H7 (cell line): ENCODE results near the gene LMO3. TPM values are rescaled to one million over a fixed set of nuclear protein-coding genes. Genes with fewer than 3 reads are reported as not detected.

Experiments
- DNase-seq: peaks from one replicate; pipeline ENCODE4 v3.0.0; 2012
- H3K27me3 ChIP-seq: 2 replicates; pipeline ENCODE4 v1.6.0; 2011; ENCODE audit warnings: mild to moderate bottlenecking, low read length; ENCODE audit not compliant: control insufficient read depth, insufficient read depth
- H3K36me3 ChIP-seq: replicated peaks from 2 replicates; pipeline ENCODE4 v1.5.1; 2011; ENCODE audit warnings: low read length; ENCODE audit not compliant: control insufficient read depth, insufficient read depth
- H3K4me3 ChIP-seq: 2 replicates; pipeline ENCODE4 v1.5.1; 2011; ENCODE audit warnings: low read depth, mild to moderate bottlenecking, control low read depth, low read length, moderate library complexity; ENCODE audit not compliant: insufficient read depth
- total RNA-seq: library from RNA; depleted of rRNA; stranded (reverse); fragments of >200 nt; shearing (Covaris generic); gene quantifications from 2 replicates; pipeline ENCODE4 v1.2.3, GENCODE V29; 2014

LMO3 gene
- total RNA-seq, 1 experiment from 2014 or later: 10.9 TPM

- Histone ChIP-seq H3K4me3 (no peak overlapping the region), H3K36me3 (no peaks in the 10 kb centered on the region), H3K27me3 (no peaks in the 10 kb centered on the region)
- no peak for DNase-seq
Measured at GRCh38 chr12:16586350-16587109, 19.4 kb downstream of the LMO3 start.

GRCh38 chr12:16585781-16586180 lies 20.2 kb downstream of the LMO3 start:
- no peaks in the 10 kb centered on the region for H3K27me3 ChIP-seq
- H3K4me3 ChIP-seq: no peak overlapping the region
- DNase-seq: no peak

GRCh38 chr12:16583969-16584745 lies 21.8 kb downstream of the LMO3 start:
- H3K27me3 ChIP-seq: no peaks in the 10 kb centered on the region
- no peak overlapping the region for H3K4me3 ChIP-seq
- H3K36me3 ChIP-seq: no peaks in the 10 kb centered on the region
- DNase-seq: no peak

More at GRCh38 chr12:16585781-16586180, 20.2 kb downstream of the LMO3 start:
- no peaks in the 10 kb centered on the region for H3K36me3 ChIP-seq

- Histone ChIP-seq H3K27me3 (no peaks in the 10 kb centered on the region), H3K4me3 (no peak overlapping the region), H3K36me3 (no peaks in the 10 kb centered on the region)
- no peak for DNase-seq
Measured at GRCh38 chr12:16581416-16581815, 24.5 kb downstream of the LMO3 start.

- Histone ChIP-seq H3K36me3 (no peaks in the 10 kb centered on the region), H3K4me3 (no peak overlapping the region), H3K27me3 (no peaks in the 10 kb centered on the region)
- no peak for DNase-seq
Measured at GRCh38 chr12:16579041-16579440, 26.9 kb downstream of the LMO3 start.

- DNase-seq: no peak
- Histone ChIP-seq H3K4me3 (no peak overlapping the region), H3K36me3 (no peaks in the 10 kb centered on the region), H3K27me3 (no peaks in the 10 kb centered on the region; the same call in 1 of the 2 replicates)
Measured at GRCh38 chr12:16573398-16574077, 32.4 kb downstream of the LMO3 start.

GRCh38 chr12:16568873-16569272 lies 37.1 kb downstream of the LMO3 start:
- Histone ChIP-seq H3K27me3 (no peaks in the 10 kb centered on the region; the same call in 1 of the 2 replicates), H3K4me3 (no peak overlapping the region), H3K36me3 (no peaks in the 10 kb centered on the region)
- DNase-seq: no peak

GRCh38 chr12:16564675-16565074 lies 41.3 kb downstream of the LMO3 start:
- Histone ChIP-seq H3K4me3 (no peak overlapping the region), H3K36me3 (no peaks in the 10 kb centered on the region), H3K27me3 (no peaks in the 10 kb centered on the region)
- no peak for DNase-seq

GRCh38 chr12:16563504-16563903 lies 42.5 kb downstream of the LMO3 start:
- DNase-seq: no peak

GRCh38 chr12:16562921-16563320 lies 43.0 kb downstream of the LMO3 start:
- H3K36me3 ChIP-seq: no peaks in the 10 kb centered on the region
- no peak overlapping the region for H3K4me3 ChIP-seq
- DNase-seq: no peak
- no peaks in the 10 kb centered on the region for H3K27me3 ChIP-seq

More at GRCh38 chr12:16563504-16563903, 42.5 kb downstream of the LMO3 start:
- no peak overlapping the region for H3K4me3 ChIP-seq
- H3K36me3 ChIP-seq: no peaks in the 10 kb centered on the region
- H3K27me3 ChIP-seq: no peaks in the 10 kb centered on the region

- Histone ChIP-seq H3K4me3 (no peak overlapping the region), H3K36me3 (no peaks in the 10 kb centered on the region), H3K27me3 (no peaks in the 10 kb centered on the region)
- no peak for DNase-seq
Measured at GRCh38 chr12:16562435-16562834, 43.5 kb downstream of the LMO3 start.

GRCh38 chr12:16560273-16560672 lies 45.7 kb downstream of the LMO3 start:
- Histone ChIP-seq H3K4me3 (no peak overlapping the region), H3K27me3 (no peaks in the 10 kb centered on the region), H3K36me3 (no peaks in the 10 kb centered on the region)
- no peak for DNase-seq

GRCh38 chr12:16555630-16556029 lies 50.3 kb downstream of the LMO3 start:
- peak; percentile 10 for DNase-seq
- Histone ChIP-seq H3K27me3 (no peaks in the 10 kb centered on the region), H3K4me3 (no peak overlapping the region), H3K36me3 (no peaks in the 10 kb centered on the region)

- no peak for DNase-seq
- H3K4me3 ChIP-seq: no peak overlapping the region
- no peaks in the 10 kb centered on the region for H3K36me3 ChIP-seq
- no peaks in the 10 kb centered on the region for H3K27me3 ChIP-seq
Measured at GRCh38 chr12:16553457-16553856, 52.5 kb downstream of the LMO3 start.

- H3K27me3 ChIP-seq: no peaks in the 10 kb centered on the region
- no peaks in the 10 kb centered on the region for H3K36me3 ChIP-seq
- H3K4me3 ChIP-seq: no peak overlapping the region
- no peak for DNase-seq
Measured at GRCh38 chr12:16552301-16552700, 53.7 kb downstream of the LMO3 start.
